GM19438 (cell line): ENCODE results near the gene TCAIM.

Experiments used
- ATAC-seq: cut with Tn5 transposase; IDR thresholded peaks from one replicate; pipeline ENCODE4 v1.9.1; 2021; ENCODE audit warnings: low read depth; ENCODE audit not compliant: unreplicated experiment

The TCAIM gene

DNA sequence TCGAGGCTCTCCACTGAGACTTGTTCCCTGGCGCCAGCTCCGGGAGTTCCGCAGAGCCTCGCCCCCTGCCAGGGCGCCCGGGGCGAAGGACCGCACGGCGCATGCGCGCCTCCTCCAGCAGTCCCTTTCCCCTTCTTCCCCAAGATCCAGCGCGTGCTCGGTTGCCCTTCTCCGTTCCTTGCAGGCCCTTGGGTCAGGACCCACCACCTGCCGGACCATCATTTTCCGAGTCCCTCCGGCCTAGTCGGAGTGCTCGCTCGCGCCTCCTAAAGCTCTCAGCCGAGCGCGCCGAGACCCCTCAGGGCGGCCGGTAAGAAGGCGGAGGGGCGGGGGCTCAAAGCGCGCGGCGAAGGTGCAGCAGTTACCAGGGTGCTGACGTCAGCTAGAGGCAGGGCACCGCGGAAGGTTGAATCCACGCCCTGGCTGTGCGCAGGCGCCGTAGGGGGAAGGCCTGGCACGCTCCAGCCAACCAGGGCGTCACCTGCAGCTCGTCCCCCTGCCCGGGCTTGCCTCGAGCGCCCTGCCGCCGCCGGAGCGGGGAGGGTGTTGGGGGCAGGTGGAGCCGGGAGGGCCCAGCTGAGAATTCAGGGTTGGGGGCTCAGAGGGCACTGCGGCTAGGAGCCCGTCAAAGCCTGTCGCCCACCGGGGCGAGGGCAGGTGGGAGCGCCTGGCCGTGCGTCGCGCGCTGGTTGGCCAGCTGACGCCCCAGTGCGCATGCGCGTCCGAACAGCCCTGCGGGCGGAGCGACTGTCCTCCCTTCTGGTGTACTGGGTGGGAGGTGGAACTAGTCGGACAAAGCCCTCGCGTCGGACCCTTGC is at the start of gene TCAIM:
Gene TCAIM (plus strand): TSS at position 757 of the 818 bp plus-strand sequence. CDS start 16,017 bp downstream, outside the sequence.
- peak; percentile 92 for ATAC-seq

DNA sequence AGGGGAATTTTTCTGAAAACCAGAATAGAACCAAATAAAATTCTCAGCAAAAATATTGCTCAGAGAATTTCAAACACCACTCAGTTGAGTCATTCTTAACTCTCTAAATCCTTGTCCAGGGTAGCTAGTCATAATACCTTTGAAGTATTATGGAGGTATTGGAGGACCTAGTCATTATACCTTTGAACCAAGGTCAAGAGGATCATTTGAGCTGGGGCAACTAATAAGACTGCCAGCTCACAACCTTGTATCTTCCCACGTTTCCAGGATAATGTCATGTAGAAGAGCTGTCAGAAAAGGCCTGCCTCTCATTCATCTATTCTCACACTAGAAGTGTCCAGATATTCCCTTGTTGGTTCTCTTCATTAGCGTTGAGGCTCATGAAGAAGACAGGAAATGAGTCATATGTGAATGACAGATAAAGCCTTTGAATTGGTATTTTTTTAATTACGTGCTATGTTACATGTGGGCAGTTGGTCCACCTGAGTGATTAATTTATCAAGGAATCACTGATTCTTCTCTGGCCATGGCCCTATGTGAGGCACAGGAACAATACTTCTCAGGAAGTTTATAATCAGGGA is 48.6 kb upstream of the TCAIM start:
- no peak for ATAC-seq

DNA sequence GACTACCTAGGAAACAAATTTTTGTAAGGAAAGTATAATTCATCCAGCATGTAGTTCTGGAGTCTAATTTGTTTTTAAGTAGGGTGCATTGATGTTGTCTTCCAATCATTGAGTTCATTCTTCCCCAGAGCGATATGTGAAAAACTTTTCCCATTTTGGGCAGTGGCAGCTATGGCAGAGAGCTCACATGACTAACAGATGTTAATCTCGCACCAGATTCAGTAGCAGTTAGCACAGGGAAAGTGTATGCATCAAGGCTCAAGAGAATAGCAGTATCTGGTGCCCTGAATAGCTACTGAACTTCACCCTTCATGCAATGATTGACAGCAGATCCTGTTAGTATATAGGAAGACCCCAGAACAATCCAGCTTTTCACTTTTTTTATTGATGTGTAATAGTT is 46.3 kb upstream of the TCAIM start:
- ATAC-seq, result no peak

DNA sequence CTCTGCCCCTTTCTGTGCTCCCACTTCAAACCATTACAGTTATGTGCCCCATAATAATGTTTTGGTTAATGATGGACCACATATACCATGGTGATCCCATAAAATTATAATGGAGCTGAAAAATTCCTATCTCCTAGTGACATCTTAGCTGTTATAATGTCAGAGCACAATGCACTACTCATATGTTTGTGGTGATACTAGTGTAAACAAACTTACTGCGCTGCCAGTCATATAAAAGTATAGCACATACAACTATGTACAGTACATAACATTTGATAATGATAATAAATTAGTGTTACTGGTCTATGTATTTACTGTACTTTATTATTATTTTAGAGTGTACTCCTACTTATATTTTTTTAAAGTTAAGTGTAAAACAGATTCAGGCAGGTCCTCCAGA is 45.6 kb upstream of the TCAIM start:
- no peak for ATAC-seq

DNA sequence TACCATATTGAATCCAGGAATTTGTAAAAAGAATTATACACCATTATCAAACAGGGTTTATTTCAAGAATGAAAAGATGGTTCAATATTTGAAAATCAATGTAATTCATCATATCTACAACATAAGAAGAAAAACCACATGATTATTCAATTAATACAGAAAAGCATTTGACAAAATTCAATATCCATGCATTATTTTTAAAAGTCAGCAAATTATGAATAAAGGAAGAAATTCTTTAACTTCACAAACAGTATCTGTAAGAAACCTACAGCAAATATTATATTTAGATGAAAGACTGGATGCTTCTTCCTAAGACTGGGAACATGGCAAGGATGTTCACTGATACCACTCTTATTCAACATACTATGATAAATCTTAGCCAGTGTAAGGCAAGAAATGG is 41.3 kb upstream of the TCAIM start:
- ATAC-seq, result no peak

- no peak for ATAC-seq
These were observed 36.8 kb upstream of the TCAIM start for GRCh38 chr3:44301746-44302145.

DNA sequence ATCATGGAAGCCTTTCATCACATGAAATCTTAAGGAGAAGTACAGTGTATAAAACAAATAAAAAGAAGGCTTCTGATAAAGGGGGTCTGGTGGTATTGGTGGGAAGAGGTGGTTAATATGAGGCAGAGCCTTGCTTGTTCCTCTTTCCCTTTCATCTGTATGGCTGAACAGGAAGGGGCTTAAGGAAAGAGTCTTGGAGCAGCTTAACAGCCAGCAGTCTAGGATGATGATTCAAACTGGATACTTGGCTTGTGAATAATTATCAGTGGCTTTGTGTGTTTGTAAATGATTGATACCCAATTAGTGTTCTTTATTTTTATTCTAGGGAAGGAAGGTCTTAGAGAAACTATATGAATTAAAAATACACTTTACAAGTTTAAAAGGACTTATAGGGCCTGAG is 29.1 kb upstream of the TCAIM start:
- ATAC-seq, result no peak

GRCh38 chr3:44318891-44319311 is 19.7 kb upstream of the TCAIM start:
- ATAC-seq, result no peak

DNA sequence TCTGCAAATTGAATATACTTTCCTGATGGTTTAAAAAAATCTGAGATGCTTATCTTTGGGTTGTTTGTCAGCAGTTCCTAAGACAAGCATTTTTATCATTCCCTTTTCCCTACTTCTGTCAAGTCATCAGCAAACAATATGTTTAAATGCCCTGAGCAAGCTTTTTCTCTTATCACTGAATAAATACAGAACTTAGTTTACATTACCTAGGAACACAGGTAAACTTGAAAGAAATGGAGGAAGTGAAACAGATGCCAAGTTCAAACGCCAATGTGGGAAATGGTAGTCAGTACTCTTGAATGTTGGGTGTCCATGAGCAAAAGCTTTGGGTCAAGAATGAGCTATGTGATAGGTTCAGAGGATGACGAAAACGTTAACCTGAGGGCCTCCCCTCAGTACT is 17.2 kb upstream of the TCAIM start:
- no peak for ATAC-seq

GRCh38 chr3:44323341-44323955 is 15.1 kb upstream of the TCAIM start:
- no peak for ATAC-seq

DNA sequence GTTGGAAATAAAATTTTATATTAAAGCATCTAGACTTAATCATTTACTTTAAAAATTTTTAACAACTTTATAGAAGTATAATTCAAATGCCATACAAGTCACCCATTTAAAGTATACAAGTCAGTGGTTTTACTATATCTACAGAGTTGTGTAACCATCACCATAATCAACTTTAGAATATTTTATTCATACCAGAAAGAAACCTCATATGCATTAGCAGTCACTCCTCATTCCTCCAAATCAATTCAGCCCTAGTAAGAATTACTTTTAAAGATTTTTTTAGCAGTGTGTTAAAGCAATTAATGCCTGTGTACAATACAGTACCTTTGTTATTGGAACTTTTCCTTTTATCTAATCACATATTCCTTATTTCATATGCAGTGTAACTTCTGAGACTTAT is 14.0 kb upstream of the TCAIM start:
- no peak for ATAC-seq

- ATAC-seq, result no peak
These were observed 12.5 kb upstream of the TCAIM start for GRCh38 chr3:44326019-44326418.

DNA sequence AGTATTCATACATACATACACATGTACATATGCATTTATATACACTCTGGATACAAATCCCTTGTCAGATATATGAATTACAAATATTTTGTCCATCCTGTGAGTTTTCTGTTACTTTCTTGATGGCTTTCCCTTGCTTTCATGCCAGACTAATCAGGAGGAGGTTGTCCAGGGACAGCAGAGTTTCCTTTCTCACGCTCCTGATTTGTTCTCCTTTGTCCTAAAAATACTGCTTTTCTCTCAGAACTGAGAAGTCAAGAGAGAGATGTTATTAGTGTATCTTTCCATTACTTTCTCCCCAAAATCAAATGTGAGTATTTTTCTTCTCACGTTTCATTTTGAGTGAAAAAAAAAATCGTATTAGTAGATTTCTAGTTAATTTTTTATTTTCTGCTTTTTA is 12.1 kb upstream of the TCAIM start:
- ATAC-seq, result no peak

GRCh38 chr3:44329946-44330345 is 8.6 kb upstream of the TCAIM start:
- ATAC-seq, result no peak

DNA sequence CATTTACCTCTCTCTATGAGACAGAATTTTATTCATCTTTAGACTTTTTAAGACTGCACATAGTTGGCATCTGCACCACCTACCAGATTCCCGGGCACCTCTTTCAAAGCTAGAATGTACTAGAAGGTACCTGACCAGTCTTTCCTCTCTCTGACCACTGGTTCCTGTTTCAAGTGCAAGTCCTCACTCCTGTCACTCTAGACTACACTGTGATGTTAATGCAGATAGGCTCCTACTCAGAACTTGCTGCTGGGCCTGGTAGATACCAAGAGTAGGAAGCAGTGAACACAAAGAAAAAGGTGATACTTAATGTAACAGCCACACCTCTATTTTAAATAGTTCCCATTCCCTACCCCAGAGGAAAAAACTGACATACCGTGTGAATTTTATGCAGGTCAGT is 8.1 kb upstream of the TCAIM start:
- ATAC-seq, result no peak

DNA sequence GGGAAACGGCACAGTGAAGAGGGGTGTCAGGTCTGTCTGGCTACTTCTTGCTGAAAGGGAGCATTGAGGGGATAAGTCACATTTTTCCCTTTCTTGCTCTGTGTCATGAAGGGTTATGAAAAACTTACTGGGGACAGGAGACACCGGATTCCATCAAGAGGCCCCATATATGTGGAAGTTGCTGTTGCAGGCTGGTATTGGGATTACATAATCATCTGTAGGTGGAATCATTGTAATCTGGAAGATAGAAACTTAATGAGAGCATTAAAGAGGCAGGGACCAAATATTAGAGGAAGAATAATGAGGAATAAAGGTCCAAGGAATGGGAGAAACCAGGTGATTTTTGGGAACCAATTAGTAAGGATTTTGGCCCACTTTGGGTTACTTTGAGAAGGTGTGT is 4.2 kb upstream of the TCAIM start:
- ATAC-seq, result no peak

- ATAC-seq, result no peak
These were observed 1.2 kb upstream of the TCAIM start for GRCh38 chr3:44337248-44337785.

DNA sequence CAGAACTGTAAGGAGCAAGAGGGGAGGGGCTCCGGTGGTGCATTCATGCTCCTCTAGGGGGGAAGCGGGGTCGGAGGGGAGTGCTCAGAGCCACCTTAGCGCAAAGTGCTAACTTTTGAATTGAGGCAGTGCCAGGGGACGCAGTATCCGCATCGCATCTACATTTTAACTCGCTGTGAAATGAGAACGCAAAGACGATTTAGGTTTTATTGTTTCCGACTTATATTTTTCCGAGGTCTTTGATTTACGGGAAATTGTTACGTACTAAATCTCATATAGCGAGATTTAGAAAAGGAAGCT is 212 bp downstream of the TCAIM start:
- ATAC-seq, result no peak

GRCh38 chr3:44339181-44340057 is 853 bp downstream of the TCAIM start:
- no peak for ATAC-seq

- ATAC-seq, result no peak
These were observed 1.5 kb downstream of the TCAIM start for GRCh38 chr3:44340058-44340395.

DNA sequence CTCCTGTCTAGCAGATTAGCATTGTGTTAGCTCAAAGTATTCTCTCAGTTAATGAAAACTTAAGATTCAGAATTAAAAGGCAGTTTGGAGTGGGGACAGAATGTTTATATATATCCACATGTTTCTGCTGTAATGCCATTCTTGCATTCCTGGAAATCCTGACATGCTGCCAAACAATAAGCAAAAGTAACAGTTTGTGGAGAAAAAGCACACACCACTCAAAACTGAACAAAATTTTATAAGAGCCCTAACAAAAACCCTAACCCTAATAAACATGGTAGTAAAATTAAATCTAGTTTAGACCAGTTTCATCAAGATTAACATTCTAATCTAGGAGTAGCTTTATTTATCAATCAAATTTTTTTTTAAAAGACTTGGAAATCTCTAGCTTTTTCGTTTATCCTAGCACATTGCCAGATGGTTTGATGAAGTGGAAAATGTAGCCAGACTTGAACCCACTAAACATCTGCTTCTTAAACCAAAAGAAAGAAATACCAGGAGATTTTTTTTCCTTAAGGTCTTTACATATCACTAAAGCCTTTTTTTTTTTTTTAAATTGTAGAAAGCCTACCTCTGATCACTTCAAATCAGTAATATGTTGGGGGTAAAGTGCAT is 3.7 kb downstream of the TCAIM start:
- no peak for ATAC-seq
